ENCODE results near the gene HINFP.
"Not testable (repeated sequence)": the region's sequence is repeated elsewhere in the genome, so short reads cannot be mapped to it uniquely, and the experiment has no call there.

HINFP gene

DNA sequence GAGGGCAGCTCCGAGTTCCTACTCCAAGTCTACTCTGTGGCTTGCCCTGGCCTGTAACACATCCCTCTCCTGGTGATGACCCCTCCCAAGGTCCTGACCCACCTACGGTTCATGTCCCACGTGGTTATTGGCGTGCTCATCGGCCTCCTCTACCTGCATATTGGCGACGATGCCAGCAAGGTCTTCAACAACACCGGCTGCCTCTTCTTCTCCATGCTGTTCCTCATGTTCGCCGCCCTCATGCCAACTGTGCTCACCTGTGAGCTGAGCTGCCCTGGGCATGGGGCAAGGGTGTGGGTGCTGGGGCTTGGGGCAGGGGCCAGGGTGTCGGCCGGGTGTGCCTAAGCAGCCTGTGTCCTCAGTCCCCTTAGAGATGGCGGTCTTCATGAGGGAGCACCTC, 37.1 kb downstream of the HINFP start:
- DNase-seq = no peak

- no peak for DNase-seq
Measured at GRCh38 chr11:119160151-119160550, 38.8 kb downstream of the HINFP start.

- no peak for DNase-seq
Measured at GRCh38 chr11:119161871-119162270, 40.5 kb downstream of the HINFP start.

- DNase-seq = no peak
Measured at GRCh38 chr11:119166368-119167076, 45.1 kb downstream of the HINFP start.

DNA sequence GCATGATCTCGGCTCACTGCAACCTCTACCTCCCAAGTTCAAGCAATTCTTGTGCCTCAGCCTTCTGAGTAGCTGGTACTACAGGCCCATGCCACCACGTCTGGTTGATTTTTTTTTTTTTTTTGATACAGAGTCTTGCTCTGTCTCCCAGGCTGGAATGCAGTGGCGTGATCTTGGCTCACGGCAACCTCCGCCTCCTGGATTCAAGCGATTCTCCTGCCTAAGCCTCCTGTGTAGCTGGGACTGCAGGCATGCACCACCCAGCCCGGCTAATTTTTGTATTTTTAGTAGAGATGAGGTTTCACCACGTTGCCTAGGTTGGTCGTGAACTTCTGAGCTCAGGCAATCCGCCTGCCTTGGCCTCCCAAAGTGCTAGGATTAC, 45.7 kb downstream of the HINFP start:
- not testable (repeated sequence) for DNase-seq

DNA sequence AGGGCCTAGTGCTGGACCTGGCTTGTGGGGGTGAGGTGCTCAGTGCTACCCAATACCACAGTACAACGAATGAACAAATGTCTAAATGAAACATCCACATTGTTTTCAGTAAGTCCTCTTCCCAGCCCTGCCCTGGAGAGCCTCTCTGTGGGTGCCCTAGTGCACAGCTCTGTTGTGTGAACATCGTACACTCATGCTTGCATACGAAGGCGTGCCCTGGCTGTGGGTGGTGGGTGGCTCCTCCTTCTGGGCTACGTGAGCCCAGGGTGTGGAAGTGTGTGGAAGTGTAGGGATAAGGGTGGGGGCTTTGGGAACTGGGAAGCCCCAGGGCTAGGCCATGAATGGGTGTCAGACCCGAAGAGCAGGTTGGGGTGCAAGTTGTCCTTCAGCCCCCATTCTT, 46.6 kb downstream of the HINFP start:
- no peak for DNase-seq

DNA sequence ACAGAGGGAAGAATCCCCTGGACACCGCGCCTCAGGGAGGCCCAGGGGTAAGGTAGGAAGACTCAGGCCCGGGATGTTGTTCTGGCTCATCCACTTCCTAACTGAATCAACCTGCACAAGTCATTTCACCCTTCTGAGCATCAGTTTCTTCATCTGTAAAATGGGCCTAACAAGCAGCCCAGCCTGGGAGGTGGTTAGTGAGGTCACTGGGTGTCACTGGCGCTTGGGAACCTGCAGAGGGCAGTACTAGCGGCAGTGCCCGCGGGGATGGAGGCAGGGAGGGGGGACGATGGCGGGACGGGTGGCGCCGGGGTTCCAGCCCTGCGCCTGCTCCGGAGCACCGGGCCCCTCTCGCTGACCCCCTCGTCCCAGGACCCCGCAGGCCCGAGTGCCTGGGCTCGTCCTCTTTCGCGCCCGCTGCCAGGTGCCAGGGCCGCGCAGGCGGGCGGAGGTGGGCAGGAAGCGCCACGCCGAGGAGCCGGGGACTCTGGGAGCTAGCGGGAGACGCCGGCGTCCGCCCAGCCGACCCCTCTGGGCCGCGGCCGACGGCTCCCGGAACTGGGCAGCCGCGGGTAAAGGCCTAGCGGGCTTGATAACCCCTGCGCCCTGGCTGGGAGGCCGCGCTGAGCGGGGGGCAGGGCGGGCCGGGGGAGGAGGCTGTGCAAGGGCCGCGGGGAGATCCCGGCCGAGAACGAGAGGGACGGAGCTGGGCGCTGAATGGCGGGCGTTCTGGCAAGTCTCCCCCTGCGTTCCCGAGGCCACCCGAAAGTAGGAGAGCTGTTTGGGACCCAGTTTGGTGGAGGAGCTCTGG, 47.3 kb downstream of the HINFP start, which contains the start of gene NLRX1:
TSS of gene NLRX1 (plus strand) at position 255 of the 811 bp plus-strand sequence. CDS start 2,679 bp downstream, outside the sequence.
- peak; percentile 83 for DNase-seq

- DNase-seq = peak; percentile 49
Measured at GRCh38 chr11:119169282-119169719, 47.9 kb downstream of the HINFP start.

- no peak for DNase-seq
Measured at GRCh38 chr11:119172513-119172912, 51.1 kb downstream of the HINFP start.

- no peak for DNase-seq
Measured at GRCh38 chr11:119173453-119173852, 52.1 kb downstream of the HINFP start.

GRCh38 chr11:119175493-119176077, 54.2 kb downstream of the HINFP start:
- DNase-seq = no peak

GRCh38 chr11:119178166-119178680, 56.8 kb downstream of the HINFP start:
- no peak for DNase-seq

DNA sequence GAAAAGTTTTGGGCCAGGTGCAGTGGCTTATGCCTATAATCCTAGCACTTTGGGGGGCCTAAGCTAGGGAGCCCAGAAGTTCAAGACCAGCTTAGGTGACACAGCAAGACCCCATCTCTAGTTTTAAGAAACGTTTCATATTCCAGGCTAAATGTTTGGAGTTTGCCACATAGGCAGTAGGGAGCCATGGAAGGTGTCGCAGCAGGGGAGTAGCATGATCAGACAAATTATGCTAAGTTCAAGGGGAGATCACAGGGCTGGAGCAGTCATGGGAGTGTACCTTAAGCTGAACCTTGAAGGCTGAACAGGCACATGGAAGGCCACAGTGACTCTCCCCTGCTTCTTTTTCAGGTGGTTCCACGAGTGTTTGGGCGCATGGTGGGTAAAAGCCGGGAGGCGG, 58.0 kb downstream of the HINFP start:
- DNase-seq = no peak

GRCh38 chr11:119179983-119180382, 58.6 kb downstream of the HINFP start:
- DNase-seq = no peak

- DNase-seq = no peak
Measured at GRCh38 chr11:119180729-119181676, 59.6 kb downstream of the HINFP start.

- no peak for DNase-seq
Measured at GRCh38 chr11:119181677-119182412, 60.5 kb downstream of the HINFP start.

DNA sequence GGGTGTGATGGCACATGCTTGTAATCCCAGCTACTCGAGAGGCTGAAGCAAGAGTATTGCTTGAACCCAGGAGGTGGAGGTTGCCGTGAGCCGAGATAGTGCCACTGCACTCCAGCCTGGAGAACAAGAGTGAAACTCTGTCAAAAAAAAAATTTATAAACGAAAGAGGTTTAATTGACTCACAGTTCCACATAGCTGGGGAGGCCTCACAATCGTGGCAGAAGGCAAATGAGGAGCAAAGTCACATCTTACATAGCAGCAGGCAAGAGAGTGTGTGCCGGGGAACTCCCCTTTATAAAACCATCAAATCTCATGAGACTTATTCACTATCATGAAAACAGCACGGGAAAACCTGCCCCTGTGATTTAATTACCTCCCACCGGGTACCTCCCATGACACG, 63.0 kb downstream of the HINFP start:
- not testable (repeated sequence) for DNase-seq

All from activated naive CD4-positive, alpha-beta T cell treated with anti-CD3 and anti-CD28 coated beads, Interleukin-2, amount 50 U/mL, for 16 hours (primary cell).